Smooth muscle cell (in vitro differentiated cells): ENCODE results near the gene ARHGAP29. TPM values are rescaled to one million over a fixed set of nuclear protein-coding genes. Genes with fewer than 3 reads are reported as not detected.

ENCODE experiments used
- DNase-seq: peaks from one replicate; lab custom pipeline; 2025; ENCODE audit not compliant: unreplicated experiment; lab: John Stamatoyannopoulos, UW
- H2AFZ ChIP-seq: fragments of 200-600 bp; sonication (generic); 2 replicates; pipeline ENCODE4 v1.6.0; 2016; ENCODE audit warnings: antibody characterized with exemption, low read depth, mild to moderate bottlenecking
- H3F3A ChIP-seq: fragments of 200-600 bp; sonication (generic); 2 replicates; pipeline ENCODE4 v1.6.0; 2017; ENCODE audit warnings: antibody characterized with exemption, low read depth
- H3K27ac ChIP-seq: fragments of 200-600 bp; sonication (generic); 2 replicates; pipeline ENCODE4 v1.5.1; 2016; ENCODE audit warnings: low read depth, mild to moderate bottlenecking
- H3K27me3 ChIP-seq: fragments of 200-600 bp; sonication (generic); 2 replicates; pipeline ENCODE4 v1.6.1; 2016; ENCODE audit warnings: low read depth, mild to moderate bottlenecking
- H3K36me3 ChIP-seq: fragments of 200-600 bp; sonication (generic); 2 replicates; pipeline ENCODE4 v1.5.1; 2016; ENCODE audit warnings: low read depth
- H3K4me1 ChIP-seq: fragments of 200-600 bp; sonication (generic); 2 replicates; pipeline ENCODE4 v1.5.1; 2016; ENCODE audit warnings: low read depth
- H3K4me2 ChIP-seq: fragments of 200-600 bp; sonication (generic); 2 replicates; pipeline ENCODE4 v1.6.0; 2016; ENCODE audit warnings: mild to moderate bottlenecking
- H3K4me3 ChIP-seq: fragments of 200-600 bp; sonication (generic); 2 replicates; pipeline ENCODE4 v1.5.1; 2016; ENCODE audit warnings: mild to moderate bottlenecking
- H3K79me2 ChIP-seq: fragments of 200-600 bp; sonication (generic); 2 replicates; pipeline ENCODE4 v1.6.0; 2016; ENCODE audit warnings: low read depth, mild to moderate bottlenecking
- H3K9ac ChIP-seq: fragments of 200-600 bp; sonication (generic); 2 replicates; pipeline ENCODE4 v1.6.0; 2016; ENCODE audit warnings: low read depth
- H3K9me3 ChIP-seq: fragments of 200-600 bp; sonication (generic); replicated peaks from 2 replicates; pipeline ENCODE4 v1.5.1; 2016; ENCODE audit warnings: low read depth
- H4K20me1 ChIP-seq: fragments of 200-600 bp; sonication (generic); 2 replicates; pipeline ENCODE4 v1.6.0; 2016; ENCODE audit warnings: low read depth
- WGBS: methylation state at CpG from one replicate; pipeline ENCODE4 v1.1.7; 2016; ENCODE audit warnings: low lambda C conversion rate; 5-methylcytosine and 5-hydroxymethylcytosine counted together
- polyA plus RNA-seq: library from polyadenylated mRNA; unstranded; fragments of >200 nt; fragmentation: Nextera tagmentation; extraction: Ambion mirVana; gene quantifications from 2 replicates; pipeline ENCODE4 v1.2.1, GENCODE V29; 2016
- total RNA-seq: library from RNA; depleted of rRNA; stranded (reverse); fragments of >200 nt; gene quantifications from 2 replicates; pipeline ENCODE4 v1.2.3, GENCODE V29; 2014
- TF ChIP-seq, protein P1 (sequence below): fragments of 200-600 bp; sonication (generic); IDR thresholded peaks from 2 replicates; pipeline ENCODE4 v1.5.1; 2017; ENCODE audit warnings: borderline replicate concordance, mild to moderate bottlenecking, antibody characterized with exemption; ENCODE audit not compliant: insufficient read depth, poor library complexity, severe bottlenecking

Gene ARHGAP29
- total and polyA plus RNA-seq, 2 experiments from 2014 or later, result 8.0 to 39.9 TPM

GRCh38 chr1:94230920-94231319 is 6.5 kb downstream of the ARHGAP29 start:
- H3K4me2 ChIP-seq, result no peak overlapping the region
- H3K4me1 ChIP-seq, result peaks cover 4% of the 10 kb centered on the region
- no peaks in the 10 kb centered on the region for H3K36me3 ChIP-seq
- H3K79me2 ChIP-seq, result peaks cover 100% of the 10 kb centered on the region
- peaks cover 22% of the 10 kb centered on the region for H4K20me1 ChIP-seq
- no peaks in the 10 kb centered on the region for H3K9me3 ChIP-seq
- peak overlapping the region; percentile 50 for H3K27ac ChIP-seq
- DNase-seq, result no peak
- no peak overlapping the region for H3K4me3 ChIP-seq
- H3K9ac ChIP-seq, result no peak overlapping the region
- 85% methylated on average over 1 of the region's 1 CpG for WGBS
- H3F3A ChIP-seq, result no peaks in the 10 kb centered on the region
- no peaks in the 10 kb centered on the region for H3K27me3 ChIP-seq
- no peak overlapping the region for H2AFZ ChIP-seq
- TF ChIP-seq, protein P1, sequence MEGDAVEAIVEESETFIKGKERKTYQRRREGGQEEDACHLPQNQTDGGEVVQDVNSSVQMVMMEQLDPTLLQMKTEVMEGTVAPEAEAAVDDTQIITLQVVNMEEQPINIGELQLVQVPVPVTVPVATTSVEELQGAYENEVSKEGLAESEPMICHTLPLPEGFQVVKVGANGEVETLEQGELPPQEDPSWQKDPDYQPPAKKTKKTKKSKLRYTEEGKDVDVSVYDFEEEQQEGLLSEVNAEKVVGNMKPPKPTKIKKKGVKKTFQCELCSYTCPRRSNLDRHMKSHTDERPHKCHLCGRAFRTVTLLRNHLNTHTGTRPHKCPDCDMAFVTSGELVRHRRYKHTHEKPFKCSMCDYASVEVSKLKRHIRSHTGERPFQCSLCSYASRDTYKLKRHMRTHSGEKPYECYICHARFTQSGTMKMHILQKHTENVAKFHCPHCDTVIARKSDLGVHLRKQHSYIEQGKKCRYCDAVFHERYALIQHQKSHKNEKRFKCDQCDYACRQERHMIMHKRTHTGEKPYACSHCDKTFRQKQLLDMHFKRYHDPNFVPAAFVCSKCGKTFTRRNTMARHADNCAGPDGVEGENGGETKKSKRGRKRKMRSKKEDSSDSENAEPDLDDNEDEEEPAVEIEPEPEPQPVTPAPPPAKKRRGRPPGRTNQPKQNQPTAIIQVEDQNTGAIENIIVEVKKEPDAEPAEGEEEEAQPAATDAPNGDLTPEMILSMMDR, result no peak

GRCh38 chr1:94228640-94229375 is 8.6 kb downstream of the ARHGAP29 start:
- Histone ChIP-seq H4K20me1 (peaks cover 17% of the 10 kb centered on the region), H3K36me3 (no peaks in the 10 kb centered on the region), H3K79me2 (peaks cover 100% of the 10 kb centered on the region), H2AFZ (no peak overlapping the region), H3K4me2 (no peak overlapping the region), H3K9me3 (no peaks in the 10 kb centered on the region), H3K4me3 (no peak overlapping the region), H3K4me1 (no peaks in the 10 kb centered on the region), H3F3A (no peaks in the 10 kb centered on the region), H3K27me3 (no peaks in the 10 kb centered on the region), H3K27ac (peak overlapping the region; percentile 5), H3K9ac (no peak overlapping the region)
- 62% methylated on average over 4 of the region's 4 CpGs for WGBS
- no peak for DNase-seq
- TF ChIP-seq, protein P1, result no peak

GRCh38 chr1:94227624-94228023 is 9.8 kb downstream of the ARHGAP29 start:
- Histone ChIP-seq H3K27ac (no peak overlapping the region), H3K4me3 (no peak overlapping the region), H3K27me3 (no peaks in the 10 kb centered on the region), H3K79me2 (peaks cover 100% of the 10 kb centered on the region), H2AFZ (no peak overlapping the region), H4K20me1 (peaks cover 15% of the 10 kb centered on the region), H3K4me1 (no peaks in the 10 kb centered on the region), H3K36me3 (no peaks in the 10 kb centered on the region), H3F3A (no peaks in the 10 kb centered on the region), H3K9me3 (no peaks in the 10 kb centered on the region), H3K4me2 (no peak overlapping the region), H3K9ac (no peak overlapping the region)
- WGBS, result 87% methylated on average over 1 of the region's 1 CpG
- DNase-seq, result no peak
- TF ChIP-seq, protein P1, result no peak

- no peaks in the 10 kb centered on the region for H3K27me3 ChIP-seq
- no peaks in the 10 kb centered on the region for H3K4me1 ChIP-seq
- H4K20me1 ChIP-seq, result peaks cover 9% of the 10 kb centered on the region
- H3K79me2 ChIP-seq, result peaks cover 99% of the 10 kb centered on the region
- TF ChIP-seq, protein P1, result no peak
- WGBS, result 65% methylated on average over 2 of the region's 2 CpGs
- no peaks in the 10 kb centered on the region for H3K36me3 ChIP-seq
- H3K4me2 ChIP-seq, result no peak overlapping the region
- H3F3A ChIP-seq, result no peaks in the 10 kb centered on the region
- H3K4me3 ChIP-seq, result no peak overlapping the region
- no peak overlapping the region for H3K9ac ChIP-seq
- H3K9me3 ChIP-seq, result no peaks in the 10 kb centered on the region
- no peak overlapping the region for H2AFZ ChIP-seq
- no peak for DNase-seq
- H3K27ac ChIP-seq, result no peak overlapping the region
Measured at GRCh38 chr1:94225845-94226244, 11.5 kb downstream of the ARHGAP29 start.
